ENCODE results near the gene FRMD6. TPM values are rescaled to one million over a fixed set of nuclear protein-coding genes. Genes with fewer than 3 reads are reported as not detected.

FRMD6 gene
- total and polyA plus RNA-seq, 2 experiments from 2014 or later, result 5.4 to 18.7 TPM

- TF ChIP-seq REST (IDR thresholded peaks at IDR 0.05; ENCODE audit: unreplicated experiment), result no peak
- no peak for TF ChIP-seq POLR2AphosphoS5 (IDR thresholded peaks at IDR 0.05; ENCODE audit: low read depth)
- TF ChIP-seq JUNB (IDR thresholded peaks at IDR 0.05; ENCODE audit: unreplicated experiment), result no peak
- no peak for TF ChIP-seq ZNF331 (CRISPR knock-in tag; IDR thresholded peaks at IDR 0.05; ENCODE audit: low read depth)
Measured at GRCh38 chr14:51701951-51702350, 50.2 kb downstream of the FRMD6 start (continued).

- Histone ChIP-seq H3K4me1 (ENCODE audit: insufficient read depth) (peaks cover 23% of the 10 kb centered on the region), H3K9me2 (ENCODE audit: insufficient read depth) (no peaks in the 10 kb centered on the region), H2AFZ (no peak overlapping the region), H3K4me3 (no peak overlapping the region), H3K27me3 (ENCODE audit: insufficient read depth) (no peaks in the 10 kb centered on the region), H3F3A (replicated peaks; ENCODE audit: low read depth) (no peaks in the 10 kb centered on the region), H3K36me3 (ENCODE audit: insufficient read depth) (no peaks in the 10 kb centered on the region), H4K20me1 (replicated peaks; ENCODE audit: insufficient read depth) (no peaks in the 10 kb centered on the region), H3K4me2 (0 out of 2 replicates have a peak overlapping the region, but pooled peaks have one; percentile 0), H3K27ac (ENCODE audit: low read depth) (no peak overlapping the region), H3K79me2 (replicated peaks; ENCODE audit: insufficient read depth) (no peaks in the 10 kb centered on the region)
- Mint-ChIP-seq H3K9me3 (no peaks in the 10 kb centered on the region), H3K27me3 (ENCODE audit: insufficient read depth, low read depth, poor library complexity) (no peaks in the 10 kb centered on the region), H3K4me3 (no peak overlapping the region), H3K27ac (no peak overlapping the region), H3K4me1 (peaks cover 15% of the 10 kb centered on the region), H3K36me3 (ENCODE audit: low read depth) (no peaks in the 10 kb centered on the region; the same call in 2 of the 3 replicates)
- no peak for TF ChIP-seq REST (IDR thresholded peaks at IDR 0.05; ENCODE audit: unreplicated experiment)
- TF ChIP-seq ZNF114 (CRISPR knock-in tag; IDR thresholded peaks at IDR 0.05), result no peak
- no peak for TF ChIP-seq ZNF462 (CRISPR knock-in tag; IDR thresholded peaks at IDR 0.05)
- no peak for TF ChIP-seq CREB1 (CRISPR knock-in tag; IDR thresholded peaks at IDR 0.05; ENCODE audit: low read depth)
- TF ChIP-seq JUNB (IDR thresholded peaks at IDR 0.05; ENCODE audit: unreplicated experiment), result no peak
- no peak for TF ChIP-seq NANOG (IDR thresholded peaks at IDR 0.05; ENCODE audit: borderline replicate concordance)
- no peak for TF ChIP-seq ZNF331 (CRISPR knock-in tag; IDR thresholded peaks at IDR 0.05; ENCODE audit: low read depth)
- no peak for TF ChIP-seq EZH2 (IDR thresholded peaks at IDR 0.05; ENCODE audit: low read depth, unreplicated experiment)
- no peak for TF ChIP-seq STAT1 (IDR thresholded peaks at IDR 0.05; ENCODE audit: unreplicated experiment)
- no peak for TF ChIP-seq ETS1 (IDR thresholded peaks at IDR 0.05)
- TF ChIP-seq POLR2AphosphoS5 (IDR thresholded peaks at IDR 0.05; ENCODE audit: low read depth), result no peak
- DNase-seq (ENCODE audit: low spot score) (no peak), ATAC-seq (no peak)
Measured at GRCh38 chr14:51703787-51704186, 52.1 kb downstream of the FRMD6 start.
